B cell (primary cell): ENCODE data around the gene SNRK. TPM values are rescaled to one million over a fixed set of nuclear protein-coding genes. Genes with fewer than 3 reads are reported as not detected.

Experiments
- ATAC-seq: fragments of 200-7000 bp; cut with Tn5 transposase; one replicate; pipeline ENCODE4 v1.10.0; 2021; ENCODE audit warnings: low read depth, mild to moderate bottlenecking, moderate number of reproducible peaks, moderate library complexity
- CTCF ChIA-PET: fragments of 350-600 bp; sonication (Branson Sonifier 250); formaldehyde crosslinking; loops from one replicate; lab custom pipeline; 2021; ENCODE audit warnings: antibody characterized with exemption, inconsistent platforms; lab: Charles Lee
- POLR2A ChIA-PET: fragments of 350-600 bp; sonication (Branson Sonifier 250); formaldehyde crosslinking; loops from one replicate; lab custom pipeline; 2021; ENCODE audit warnings: antibody characterized with exemption; lab: Charles Lee
- DNase-seq: peaks from one replicate; pipeline ENCODE4 v3.0.0; 2013
- H2AFZ ChIP-seq: 2 replicates; pipeline ENCODE4 v1.6.1; 2012; ENCODE audit warnings: mild to moderate bottlenecking, low read depth, low read length; ENCODE audit not compliant: insufficient read depth, poor library complexity, severe bottlenecking
- H3K27ac ChIP-seq, 2 donors: 1 replicate in 1 of 2; 2 replicates in 1 of 2; pipeline ENCODE4 v1.5.1; 2012 to 2013; ENCODE audit warnings: low read length in 2 of 2, mild to moderate bottlenecking in 2 of 2, moderate library complexity in 1 of 2
- H3K27me3 ChIP-seq, 4 experiments: fragments of 200-600 bp in 1 of 4; sonication (generic) in 1 of 4; replicated peaks in 1 of 4; 1 replicate in 2 of 4; 2 replicates in 2 of 4; pipeline versions ENCODE4 v1.6.1 to v1.7.0; 2013 to 2016; ENCODE audit warnings: low read length in 3 of 4, mild to moderate bottlenecking in 2 of 4, mixed read lengths in 1 of 4, moderate library complexity in 1 of 4; ENCODE audit not compliant: insufficient read depth in 4 of 4, control insufficient read depth in 3 of 4; ENCODE audit errors: control extremely low read depth in 1 of 4
- H3K36me3 ChIP-seq, 2 experiments: replicated peaks in 1 of 2; 1 replicate in 1 of 2; 2 replicates in 1 of 2; pipeline versions ENCODE4 v1.6.1 to v1.7.1; 2013; ENCODE audit warnings: low read length in 1 of 2; ENCODE audit not compliant: insufficient read depth in 2 of 2, control insufficient read depth in 1 of 2; ENCODE audit errors: control extremely low read depth in 1 of 2, extremely low read depth in 1 of 2
- H3K4me1 ChIP-seq, 2 donors: fragments of 200-600 bp in 1 of 2; sonication (generic) in 1 of 2; 1 replicate in 1 of 2; 2 replicates in 1 of 2; pipeline versions ENCODE4 v1.5.1 to v1.6.1; 2013 to 2017; ENCODE audit warnings: low read length in 2 of 2; ENCODE audit not compliant: control insufficient read depth in 2 of 2, insufficient read depth in 2 of 2
- H3K4me2 ChIP-seq: replicated peaks from 2 replicates; pipeline ENCODE3; 2012; ENCODE audit warnings: mild to moderate bottlenecking, low read depth, low read length; ENCODE audit not compliant: poor library complexity, severe bottlenecking
- H3K4me3 ChIP-seq, 5 experiments: fragments of 200-600 bp in 1 of 5; sonication (generic) in 1 of 5; 1 replicate in 3 of 5; 2 replicates in 2 of 5; pipeline versions ENCODE4 v1.5.1 to v1.7.0; 2011 to 2016; ENCODE audit warnings: low read length in 4 of 5, mild to moderate bottlenecking in 4 of 5, low read depth in 2 of 5, control low read depth in 1 of 5, moderate library complexity in 1 of 5; ENCODE audit not compliant: insufficient read depth in 1 of 5; ENCODE audit errors: control extremely low read depth in 1 of 5, extremely low read depth in 1 of 5
- H3K79me2 ChIP-seq: fragments of 200-600 bp; sonication (generic); one replicate; pipeline ENCODE4 v1.6.0; 2016; ENCODE audit warnings: low read length; ENCODE audit not compliant: control insufficient read depth, insufficient read depth
- H3K9ac ChIP-seq: fragments of 200-600 bp; sonication (generic); 2 replicates; pipeline ENCODE4 v1.6.1; 2017; ENCODE audit warnings: mild to moderate bottlenecking, low read length, moderate library complexity
- H3K9me3 ChIP-seq, 3 donors: one replicate each; pipeline versions ENCODE4 v1.6.1 to v1.7.1; 2013; ENCODE audit warnings: low read length in 2 of 3; ENCODE audit not compliant: control insufficient read depth in 2 of 3, insufficient read depth in 1 of 3; ENCODE audit errors: control extremely low read depth in 1 of 3
- H4K20me1 ChIP-seq: 2 replicates; pipeline ENCODE4 v1.6.0; 2012; ENCODE audit warnings: mild to moderate bottlenecking, low read length; ENCODE audit not compliant: insufficient read depth, control insufficient read depth, poor library complexity, severe bottlenecking
- H3K27ac Mint-ChIP-seq: one replicate; pipeline ENCODE4 v1.8.0; 2021; ENCODE audit warnings: mixed read lengths
- H3K27me3 Mint-ChIP-seq: one replicate; pipeline ENCODE4 v1.8.0; 2021; ENCODE audit warnings: mixed read lengths
- H3K4me1 Mint-ChIP-seq: one replicate; pipeline ENCODE4 v1.8.0; 2021; ENCODE audit warnings: mixed read lengths
- H3K4me3 Mint-ChIP-seq: one replicate; pipeline ENCODE4 v1.8.0; 2021; ENCODE audit warnings: mixed read lengths
- H3K9me3 Mint-ChIP-seq: one replicate; pipeline ENCODE4 v1.8.0; 2022; ENCODE audit warnings: mixed read lengths; ENCODE audit not compliant: insufficient read depth
- CTCF ChIP-seq: fragments of 200-600 bp; IDR thresholded peaks from one replicate; pipeline ENCODE4 v1.8.0; 2022; ENCODE audit warnings: antibody characterized with exemption, mild to moderate bottlenecking
- EZH2 ChIP-seq: IDR thresholded peaks from 2 replicates; pipeline ENCODE4 v1.6.1; 2012; ENCODE audit warnings: borderline replicate concordance, low read depth, mild to moderate bottlenecking, moderate library complexity, low read length; ENCODE audit not compliant: insufficient read depth, poor library complexity, severe bottlenecking
- WGBS: methylation state at CpG from one replicate; pipeline ENCODE4 v1.1.5; 2013; ENCODE audit warnings: missing lambda C conversion rate; ENCODE audit not compliant: insufficient coverage; 5-methylcytosine and 5-hydroxymethylcytosine counted together
- intact Hi-C: fragments of 100-400 bp; cut with micrococcal nuclease; formaldehyde crosslinking; loops from one replicate; pipeline ENCODE4 v1.10.0; 2022
- polyA plus RNA-seq: library from polyadenylated mRNA; depleted of rRNA; stranded (reverse); fragments of >200 nt; gene quantifications from 2 replicates; pipeline ENCODE4 v1.2.3, GENCODE V29; 2012
- total RNA-seq, 2 donors: library from RNA; stranded (reverse); fragments of 120-200 nt in 1 of 2; gene quantifications; 1 replicate in 1 of 2; 2 replicates in 1 of 2; pipeline versions ENCODE4 v1.2.3 to v1.2.4, GENCODE V29; 2013 to 2022

The SNRK gene
- total and polyA plus RNA-seq, 2 donors (not counting 1 experiment from before 2014, with no cell fraction given): 17.8 to 46.7 TPM

GRCh38 chr3:43268636-43269035 lies 17.7 kb upstream of the SNRK start:
- Histone ChIP-seq H3K9ac (no peak overlapping the region), H3K27me3 (no peaks in the 10 kb centered on the region), H4K20me1 (no peaks in the 10 kb centered on the region), H3K4me3 (no peak overlapping the region), H3K79me2 (no peaks in the 10 kb centered on the region), H3K9me3 (no peaks in the 10 kb centered on the region), H2AFZ (no peak overlapping the region), H3K4me2 (no peak overlapping the region), H3K4me1 (no peaks in the 10 kb centered on the region), H3K36me3 (no peaks in the 10 kb centered on the region), H3K27ac (no peak overlapping the region)
- no peak for DNase-seq
- Mint-ChIP-seq H3K27ac (no peak overlapping the region), H3K9me3 (no peaks in the 10 kb centered on the region), H3K4me3 (no peak overlapping the region), H3K27me3 (peaks cover 4% of the 10 kb centered on the region), H3K4me1 (no peaks in the 10 kb centered on the region)
- ATAC-seq: no peak
- intact Hi-C loops: no loop called here
- ChIA-PET CTCF (no interaction called here), POLR2A (no interaction called here)
- TF ChIP-seq EZH2 (no peak), CTCF (no peak)
- no CpG with 5 or more reads among the region's 1 CpG for WGBS

- Histone ChIP-seq H2AFZ (no peak overlapping the region), H3K9ac (no peak overlapping the region), H3K4me2 (no peak overlapping the region), H4K20me1 (no peaks in the 10 kb centered on the region), H3K79me2 (no peaks in the 10 kb centered on the region), H3K4me1 (no peaks in the 10 kb centered on the region), H3K27ac (no peak overlapping the region), H3K9me3 (no peaks in the 10 kb centered on the region), H3K36me3 (no peaks in the 10 kb centered on the region), H3K27me3 (no peaks in the 10 kb centered on the region), H3K4me3 (no peak overlapping the region)
- ATAC-seq: no peak
- TF ChIP-seq EZH2 (no peak), CTCF (no peak)
- Mint-ChIP-seq H3K9me3 (no peaks in the 10 kb centered on the region), H3K4me1 (no peaks in the 10 kb centered on the region), H3K27me3 (peaks cover 4% of the 10 kb centered on the region), H3K27ac (no peak overlapping the region), H3K4me3 (no peak overlapping the region)
- intact Hi-C loops: no loop called here
- WGBS: 80% methylated on average over 2 of the region's 2 CpGs
- DNase-seq: no peak
- ChIA-PET POLR2A (no interaction called here), CTCF (no interaction called here)
These were observed 16.3 kb upstream of the SNRK start for GRCh38 chr3:43270078-43270477.
